HG03103 (cell line): ENCODE data around the gene LIMS2.

ENCODE experiments used
- ATAC-seq: cut with Tn5 transposase; IDR thresholded peaks from one replicate; pipeline ENCODE4 v1.9.1; 2021; ENCODE audit warnings: low read depth; ENCODE audit not compliant: unreplicated experiment

Gene LIMS2

GRCh38 chr2:127675331-127676261 is at the start of gene LIMS2:
Gene LIMS2, minus strand, starts transcription at chr2:127675530. Its CDS starts 506 bp downstream, at chr2:127675024.
- ATAC-seq = no peak

- ATAC-seq = no peak
These were observed 47.5 kb upstream of the LIMS2 start for GRCh38 chr2:127722807-127723206.

GRCh38 chr2:127721978-127722355 is 46.6 kb upstream of the LIMS2 start:
- ATAC-seq = no peak

GRCh38 chr2:127721311-127721977 is 46.1 kb upstream of the LIMS2 start:
- ATAC-seq = no peak

GRCh38 chr2:127719301-127720218 is 44.2 kb upstream of the LIMS2 start:
- ATAC-seq = no peak

GRCh38 chr2:127718271-127718670 is 42.9 kb upstream of the LIMS2 start:
- ATAC-seq = no peak

GRCh38 chr2:127715778-127716449 is 40.6 kb upstream of the LIMS2 start:
- ATAC-seq = no peak

GRCh38 chr2:127713562-127713961 is 38.2 kb upstream of the LIMS2 start:
- no peak for ATAC-seq

GRCh38 chr2:127712999-127713398 is 37.7 kb upstream of the LIMS2 start:
- ATAC-seq = no peak

GRCh38 chr2:127709336-127709735 is 34.0 kb upstream of the LIMS2 start:
- ATAC-seq = no peak

GRCh38 chr2:127707890-127708648 is 32.7 kb upstream of the LIMS2 start:
- ATAC-seq = no peak

- no peak for ATAC-seq
These were observed 31.1 kb upstream of the LIMS2 start for GRCh38 chr2:127706215-127706990.

- no peak for ATAC-seq
These were observed 30.2 kb upstream of the LIMS2 start for GRCh38 chr2:127705391-127706065.

- ATAC-seq = no peak
These were observed 29.5 kb upstream of the LIMS2 start for GRCh38 chr2:127704641-127705390.

- no peak for ATAC-seq
These were observed 28.0 kb upstream of the LIMS2 start for GRCh38 chr2:127703282-127703681.

- ATAC-seq = no peak
These were observed 27.2 kb upstream of the LIMS2 start for GRCh38 chr2:127702395-127703009.
